GM23338 (cell line): Measurements from ENCODE around the gene PDE4C. TPM values are rescaled to one million over a fixed set of nuclear protein-coding genes. Genes with fewer than 3 reads are reported as not detected.

Source experiments
- EZH2 ChIP-seq: fragments of 200-600 bp; sonication (generic); IDR thresholded peaks from one replicate; pipeline ENCODE4 v1.8.0; 2017; ENCODE audit warnings: antibody characterized with exemption, mild to moderate bottlenecking, low read depth; ENCODE audit not compliant: unreplicated experiment
- JUNB ChIP-seq: IDR thresholded peaks from one replicate; pipeline ENCODE4 v1.6.1; 2016; ENCODE audit warnings: antibody characterized with exemption; ENCODE audit not compliant: unreplicated experiment
- NANOG ChIP-seq: IDR thresholded peaks from 2 replicates; pipeline ENCODE4 v1.6.1; 2016; ENCODE audit warnings: antibody characterized with exemption, borderline replicate concordance
- POLR2AphosphoS5 ChIP-seq: IDR thresholded peaks from 2 replicates; pipeline ENCODE4 v1.6.1; 2016; ENCODE audit warnings: antibody characterized with exemption, low read depth
- REST ChIP-seq: IDR thresholded peaks from one replicate; pipeline ENCODE4 v1.6.1; 2018; ENCODE audit warnings: antibody characterized with exemption; ENCODE audit not compliant: unreplicated experiment
- ZNF462 ChIP-seq: fragments of 250-450 bp; sonication (Bioruptor Pico); IDR thresholded peaks from 2 replicates; pipeline ENCODE4 v1.5.0; 2020; ENCODE audit warnings: mild to moderate bottlenecking, moderate library complexity
- polyA plus RNA-seq: library from polyadenylated mRNA; unstranded; fragments of >200 nt; fragmentation: Nextera tagmentation; extraction: Ambion mirVana; gene quantifications from 2 replicates; pipeline ENCODE4 v1.2.1, GENCODE V29; 2016
- total RNA-seq: library from RNA; depleted of rRNA; stranded (reverse); fragments of >200 nt; shearing (Covaris generic); gene quantifications from 2 replicates; pipeline ENCODE4 v1.2.3, GENCODE V29; 2014

The PDE4C gene
- total and polyA plus RNA-seq, 2 experiments from 2014 or later = 1.6 to 3.6 TPM

GRCh38 chr19:18224525-18225354, 1.5 kb downstream of the PDE4C start (continued):
- TF ChIP-seq ZNF462 (CRISPR knock-in tag) = no peak
- TF ChIP-seq JUNB = no peak
- TF ChIP-seq EZH2 = no peak
- TF ChIP-seq REST = no peak
- TF ChIP-seq NANOG = no peak
- TF ChIP-seq POLR2AphosphoS5 = no peak
